Right renal cortex interstitium (tissue), 3 donors: ENCODE data around the gene HS6ST3. TPM values are rescaled to one million over a fixed set of nuclear protein-coding genes. Genes with fewer than 3 reads are reported as not detected.

Experiments
- DNase-seq, 3 donors: peaks; one replicate each; pipeline ENCODE4 v3.0.0-alpha.2; 2013; ENCODE audit warnings: low read depth in 3 of 3, low spot score in 2 of 3
- polyA plus RNA-seq, 3 donors: library from polyadenylated mRNA; unstranded; fragments of 120-200 nt; gene quantifications; one replicate each; pipeline ENCODE4 v1.2.1, GENCODE V29; 2013; ENCODE audit not compliant: insufficient read length in 3 of 3

Gene HS6ST3
- polyA plus RNA-seq, 3 donors = 2.8 to 4.2 (median 3.5) TPM

- DNase-seq = no peak
Measured at GRCh38 chr13:96810104-96810503, 720.2 kb downstream of the HS6ST3 start.

GRCh38 chr13:96811049-96811448, 721.1 kb downstream of the HS6ST3 start:
- no peak for DNase-seq

DNA sequence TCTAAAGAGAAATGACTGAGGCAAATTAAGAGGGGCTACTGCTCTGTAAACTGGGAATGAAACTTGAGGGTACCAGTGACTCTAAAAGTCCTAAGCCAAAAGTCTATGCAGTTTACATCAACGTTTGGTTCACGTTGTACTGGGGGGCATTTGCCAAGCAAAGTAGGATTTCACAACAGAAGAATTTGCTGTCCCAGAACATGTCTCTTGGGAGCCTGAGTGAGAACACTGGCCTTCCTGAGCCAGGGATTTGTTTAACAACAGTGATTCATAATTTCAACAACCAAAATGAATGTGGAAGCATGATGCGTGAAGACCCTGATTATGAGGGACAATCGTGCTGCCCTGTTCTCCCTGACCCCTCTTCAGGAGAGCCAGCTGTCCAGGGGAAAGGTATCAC, 726.4 kb downstream of the HS6ST3 start:
- no peak for DNase-seq

DNA sequence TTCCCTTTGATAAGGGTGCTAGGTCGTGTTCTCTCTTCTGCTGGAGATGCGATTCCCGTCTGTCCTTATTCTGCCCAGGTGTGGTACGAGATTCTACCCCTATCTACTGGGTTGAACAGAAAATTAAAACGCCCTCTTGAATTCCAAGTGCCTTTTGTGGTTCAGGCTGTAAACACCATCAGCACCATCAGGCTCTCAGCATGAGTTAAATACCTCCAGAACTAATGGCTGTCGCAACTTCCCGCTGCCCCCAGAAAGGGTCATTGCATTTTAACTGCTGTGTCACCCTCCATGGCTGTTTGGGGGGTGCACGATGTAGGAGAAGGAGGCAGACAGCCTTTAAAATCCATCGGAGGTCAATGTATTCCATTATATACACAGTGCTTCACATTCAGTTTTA, 727.0 kb downstream of the HS6ST3 start:
- no peak for DNase-seq

DNA sequence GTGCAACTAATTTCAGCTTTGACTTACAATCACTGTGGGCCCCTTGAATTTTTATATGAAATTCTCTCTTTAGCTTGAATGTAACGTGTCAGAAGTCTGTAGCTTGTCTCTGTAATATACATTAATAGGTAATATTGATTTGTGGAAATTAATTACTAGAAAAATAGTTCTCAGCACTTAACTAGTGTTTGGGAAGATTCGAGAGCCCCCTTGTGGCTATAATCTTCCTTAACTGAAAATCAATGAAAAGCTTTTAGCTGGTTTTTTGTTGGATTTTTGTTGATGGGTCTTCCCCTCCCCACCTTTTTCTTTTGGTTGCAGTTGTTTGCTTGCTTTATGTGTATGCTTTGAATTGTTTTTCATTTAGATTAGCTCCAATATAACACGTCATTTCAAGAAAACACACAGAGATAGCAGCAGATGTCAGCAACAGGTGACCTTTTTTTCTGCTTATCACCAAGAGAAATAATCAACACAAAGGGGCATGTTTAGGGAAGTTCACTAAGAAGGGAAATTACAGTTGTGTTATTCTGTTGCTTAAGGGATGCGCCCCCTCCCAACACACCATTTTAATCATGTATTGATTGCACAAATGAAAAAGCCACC, 727.5 kb downstream of the HS6ST3 start:
- DNase-seq = no peak

DNA sequence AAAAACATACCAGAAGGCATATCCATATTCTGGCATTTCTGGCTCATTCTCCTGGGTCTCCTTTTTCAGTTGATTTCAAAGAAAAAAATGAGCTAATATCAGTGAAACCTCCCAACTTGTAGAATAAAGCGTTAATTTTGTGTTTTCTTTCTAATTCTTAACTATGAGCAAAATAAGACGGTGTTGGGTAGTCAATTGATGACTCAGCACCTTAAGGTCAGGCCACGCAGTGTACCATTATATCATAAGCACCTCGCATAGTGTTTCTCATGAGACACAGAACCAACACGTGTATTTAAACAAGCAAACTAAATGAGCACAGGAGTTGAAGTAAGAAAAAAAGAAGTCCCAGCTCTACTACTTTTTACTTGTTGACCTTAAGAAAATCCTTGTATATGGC, 729.5 kb downstream of the HS6ST3 start:
- DNase-seq = no peak

DNA sequence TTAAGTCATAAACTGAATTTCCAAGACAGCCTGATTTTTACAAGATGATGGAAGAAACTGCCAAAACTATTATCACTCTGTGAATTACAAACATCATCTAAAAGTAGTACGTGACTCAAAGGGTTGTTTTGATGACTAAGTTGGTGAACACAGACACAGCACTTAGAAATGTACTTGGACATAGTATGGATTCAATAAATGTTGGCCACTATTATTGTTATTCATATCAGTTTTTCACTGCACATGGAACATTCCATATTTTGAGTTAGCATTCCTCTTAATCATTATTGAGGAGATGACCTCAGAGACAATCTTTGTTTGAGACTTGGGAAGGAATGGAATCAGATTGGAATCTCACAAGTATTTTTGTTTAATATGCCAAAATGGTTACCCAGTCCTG, 731.5 kb downstream of the HS6ST3 start:
- DNase-seq = no peak

- DNase-seq = no peak
Measured at GRCh38 chr13:96821971-96822370, 732.1 kb downstream of the HS6ST3 start.

GRCh38 chr13:96822895-96823294, 733.0 kb downstream of the HS6ST3 start:
- no peak for DNase-seq

DNA sequence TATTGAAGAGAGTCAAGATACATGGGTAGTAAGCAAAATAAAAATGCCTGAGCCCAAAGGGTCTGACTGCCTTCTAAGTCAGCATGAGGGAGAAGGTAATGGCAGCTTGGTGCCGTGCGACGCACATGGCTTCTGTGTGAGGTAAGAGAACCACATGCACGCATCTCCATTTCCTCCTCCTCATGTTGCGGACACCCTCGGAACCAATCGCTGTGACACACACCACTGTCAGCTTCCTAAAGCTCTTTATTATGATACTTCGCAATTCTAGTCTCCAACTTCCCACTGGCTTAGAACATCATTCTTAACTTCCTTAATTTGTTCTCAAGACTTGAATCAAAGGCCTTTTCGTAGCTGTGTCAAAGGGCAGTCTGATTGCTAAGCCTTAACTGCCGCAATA, 734.2 kb downstream of the HS6ST3 start:
- no peak for DNase-seq

DNA sequence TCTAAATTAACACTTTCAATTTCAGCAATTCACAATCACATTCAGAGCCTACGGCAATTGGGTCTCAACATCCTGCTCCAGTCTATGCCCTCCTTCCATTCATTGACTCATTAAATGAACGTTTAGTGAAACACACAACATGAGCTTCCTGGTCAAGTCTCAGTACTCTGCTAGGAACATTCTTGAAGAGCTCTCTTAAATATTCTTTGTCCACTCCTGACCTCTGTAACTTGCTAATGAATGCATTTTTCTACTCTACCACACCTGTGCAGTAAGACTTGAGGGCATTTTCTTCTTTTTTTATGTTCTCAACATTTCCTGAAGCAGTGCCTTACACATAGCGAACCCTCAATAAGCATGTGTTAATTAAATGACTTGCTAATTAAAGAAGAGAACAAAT, 735.7 kb downstream of the HS6ST3 start:
- no peak for DNase-seq

- no peak for DNase-seq
Measured at GRCh38 chr13:96834626-96835025, 744.7 kb downstream of the HS6ST3 start.

DNA sequence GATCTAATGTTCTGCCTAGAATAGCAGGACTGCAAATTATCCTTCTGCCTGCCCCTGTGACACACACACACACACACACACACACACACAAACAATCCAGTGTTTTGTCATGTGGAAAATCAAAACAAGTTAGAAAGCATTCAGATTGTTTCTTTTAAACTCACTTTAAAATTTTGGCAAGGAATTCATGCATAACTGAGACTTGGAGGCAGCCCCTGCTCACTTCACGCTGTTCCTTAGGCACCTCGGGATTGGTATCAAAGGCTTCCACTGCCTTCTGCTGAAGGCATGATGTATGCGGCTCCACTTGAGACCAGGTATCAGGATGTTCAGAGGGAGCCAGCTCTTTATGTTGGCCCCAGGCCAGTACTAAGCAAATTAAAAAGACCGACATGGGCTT, 745.6 kb downstream of the HS6ST3 start:
- DNase-seq = peak in 1 of 3 donors; percentile 17

GRCh38 chr13:96836733-96837132, 746.8 kb downstream of the HS6ST3 start:
- DNase-seq = no peak

GRCh38 chr13:96837809-96838208, 747.9 kb downstream of the HS6ST3 start:
- no peak for DNase-seq

- DNase-seq = no peak
Measured at GRCh38 chr13:96844195-96844594, 754.3 kb downstream of the HS6ST3 start.

DNA sequence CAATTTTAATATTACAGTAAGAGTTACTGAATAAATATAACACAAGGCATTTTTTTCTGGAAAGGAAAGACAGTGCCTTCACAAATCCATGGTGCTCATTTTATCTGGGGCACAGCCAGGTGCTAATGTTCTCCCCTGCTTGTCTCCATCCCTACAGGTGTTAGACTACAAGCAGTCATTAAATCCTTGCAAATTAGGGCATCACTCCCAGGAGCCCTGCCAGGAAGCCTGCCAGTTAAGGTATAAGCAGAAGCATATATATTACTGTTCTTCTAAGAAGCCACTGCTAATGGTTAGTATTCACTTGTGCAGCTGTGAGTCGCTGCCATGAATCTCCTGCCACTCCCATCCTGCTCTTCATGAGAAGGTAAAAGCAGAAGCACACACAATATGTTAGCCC, 754.7 kb downstream of the HS6ST3 start:
- no peak for DNase-seq

DNA sequence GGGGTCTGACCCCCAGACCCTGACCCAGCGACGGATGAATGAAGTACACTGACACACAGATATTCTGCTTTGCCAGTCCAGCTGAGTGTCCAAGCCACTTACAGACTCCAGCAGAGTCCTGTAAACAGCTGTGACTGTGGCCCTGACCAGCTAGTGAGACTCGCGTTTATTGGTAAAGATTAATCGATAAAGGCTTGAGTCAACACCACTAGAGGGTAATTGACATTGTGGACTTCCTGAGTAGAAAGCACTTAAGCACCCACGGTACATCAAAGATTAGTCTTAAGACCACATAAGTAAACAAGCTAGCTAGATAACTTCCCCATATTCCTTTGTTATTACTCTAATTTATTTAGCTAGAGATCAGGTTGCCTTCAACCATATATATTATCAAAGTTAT, 758.4 kb downstream of the HS6ST3 start:
- DNase-seq = no peak

DNA sequence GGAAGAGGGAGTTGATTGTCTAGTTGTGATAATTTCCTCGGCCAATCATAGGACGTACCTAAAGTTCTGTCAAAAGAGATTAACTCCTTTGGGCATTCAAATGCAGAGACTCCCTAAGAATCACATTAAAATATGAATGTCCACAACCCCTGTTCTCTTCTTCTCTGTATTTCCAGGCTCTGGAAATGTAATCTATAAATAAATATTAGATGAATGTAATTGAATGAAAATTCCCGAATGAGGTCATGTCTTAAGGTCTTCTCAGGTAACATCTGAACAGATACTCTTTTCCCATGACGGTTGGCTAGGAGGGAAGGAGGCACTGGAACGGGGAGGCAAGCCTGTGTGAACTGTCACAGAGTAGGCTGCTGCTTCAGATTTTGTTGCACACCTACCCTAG, 759.2 kb downstream of the HS6ST3 start:
- DNase-seq = no peak

DNA sequence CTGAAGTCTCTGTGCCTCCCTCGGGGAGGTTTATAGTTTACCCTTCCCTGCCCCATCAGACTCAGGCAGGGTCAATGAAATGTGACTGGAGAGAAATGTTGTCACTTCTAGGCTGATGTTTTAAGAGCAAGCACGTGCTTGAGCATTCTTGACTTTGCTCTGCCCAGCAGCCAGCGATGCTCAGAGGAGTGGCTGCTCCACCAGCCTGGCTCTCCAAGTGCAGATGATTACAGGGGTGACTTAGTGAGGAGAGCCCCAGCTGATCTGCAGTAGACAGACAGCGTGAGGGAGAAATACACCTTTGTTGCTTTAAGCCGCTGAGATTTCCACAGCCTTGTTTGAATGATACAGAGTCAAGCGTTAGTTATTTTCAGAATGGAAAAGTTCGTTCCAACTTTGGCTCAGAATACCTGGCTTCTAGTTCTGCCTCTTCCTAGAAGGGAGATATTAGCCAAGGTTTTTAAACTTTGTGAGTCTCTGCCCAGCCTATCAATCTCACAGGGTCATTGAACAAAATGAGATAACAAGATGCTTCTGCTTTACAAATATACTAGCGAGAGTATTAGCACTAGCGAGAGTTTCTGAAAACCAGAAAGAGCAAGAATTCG, 760.7 kb downstream of the HS6ST3 start:
- no peak for DNase-seq

DNA sequence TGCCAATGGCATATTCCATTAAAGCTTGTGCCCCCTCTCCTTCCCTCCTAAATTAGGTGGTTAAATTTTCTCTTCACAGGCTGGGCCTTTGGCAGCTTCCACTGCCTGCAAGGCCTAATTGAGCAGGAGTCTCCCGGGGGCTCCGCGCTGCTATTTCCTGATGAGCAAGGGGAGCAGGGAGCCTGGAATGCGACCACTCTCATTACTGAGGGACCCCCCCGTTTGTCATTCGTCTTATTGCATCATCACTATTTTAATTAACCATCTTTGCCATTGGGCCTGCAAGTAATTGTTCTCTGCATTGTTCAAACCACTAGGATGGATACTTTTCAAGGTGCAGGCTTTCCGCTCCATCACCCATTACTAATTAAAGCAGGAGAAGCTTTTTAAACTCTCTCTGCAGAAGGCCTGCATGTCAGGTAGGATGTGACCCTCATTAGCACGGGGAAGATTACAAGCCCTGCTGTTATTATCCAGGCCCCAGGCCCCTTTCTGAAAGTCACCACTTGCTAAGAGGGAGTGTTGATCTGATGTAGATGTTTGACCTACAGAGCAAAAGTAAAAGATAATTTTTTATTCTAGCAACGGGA, 762.0 kb downstream of the HS6ST3 start:
- no peak for DNase-seq

DNA sequence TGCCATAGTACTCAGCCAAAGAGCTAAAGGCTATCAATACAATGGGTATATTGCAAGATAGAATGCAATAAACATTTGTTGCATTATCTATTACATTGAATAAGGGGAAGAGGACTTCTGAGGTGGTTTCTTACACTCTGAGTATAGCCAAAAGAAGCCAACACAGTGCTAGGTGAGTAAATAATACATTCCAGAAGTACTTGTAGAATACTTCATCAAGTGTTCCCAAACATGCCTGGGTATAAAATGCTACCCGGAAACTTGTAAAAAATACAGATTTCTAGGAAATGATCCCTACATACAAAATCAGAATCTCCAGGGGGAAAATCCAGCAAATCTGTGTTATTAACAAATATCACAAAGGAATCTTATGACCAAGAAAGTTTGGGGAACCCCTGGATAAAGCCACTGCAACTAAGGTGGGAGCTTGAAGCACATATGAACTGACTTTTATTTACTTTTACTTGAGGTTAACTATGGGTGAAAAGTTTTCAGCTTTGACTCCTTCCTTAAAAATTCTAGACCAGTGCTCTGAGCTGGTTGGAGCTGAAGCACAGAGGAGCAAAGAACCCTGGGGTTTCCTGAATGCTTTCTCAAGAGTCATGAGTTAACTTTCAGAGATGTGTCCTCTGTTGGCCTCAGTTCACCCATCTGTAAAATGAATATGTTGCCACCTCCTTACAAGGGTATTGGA, 768.4 kb downstream of the HS6ST3 start:
- DNase-seq = no peak
